Hematopoietic multipotent progenitor cell treated with erythropoietin and hydrocortisone succinate and interleukin-3 and kit ligand, for 6 days (in vitro differentiated cells): Measurements from ENCODE around the gene ITGB4.

ENCODE experiments used
- DNase-seq: peaks from one replicate; pipeline ENCODE4 v3.0.0-alpha.2; 2015

Gene ITGB4

GRCh38 chr17:75803883-75804282 is 82.6 kb downstream of the ITGB4 start:
- no peak for DNase-seq

- no peak for DNase-seq
Measured at GRCh38 chr17:75806822-75807500, 85.7 kb downstream of the ITGB4 start.
